ENCODE measurements around the gene ZNF776.
"Not testable (repeated sequence)": the region's sequence is repeated elsewhere in the genome, so short reads cannot be mapped to it uniquely, and the experiment has no call there.

The ZNF776 gene

DNA sequence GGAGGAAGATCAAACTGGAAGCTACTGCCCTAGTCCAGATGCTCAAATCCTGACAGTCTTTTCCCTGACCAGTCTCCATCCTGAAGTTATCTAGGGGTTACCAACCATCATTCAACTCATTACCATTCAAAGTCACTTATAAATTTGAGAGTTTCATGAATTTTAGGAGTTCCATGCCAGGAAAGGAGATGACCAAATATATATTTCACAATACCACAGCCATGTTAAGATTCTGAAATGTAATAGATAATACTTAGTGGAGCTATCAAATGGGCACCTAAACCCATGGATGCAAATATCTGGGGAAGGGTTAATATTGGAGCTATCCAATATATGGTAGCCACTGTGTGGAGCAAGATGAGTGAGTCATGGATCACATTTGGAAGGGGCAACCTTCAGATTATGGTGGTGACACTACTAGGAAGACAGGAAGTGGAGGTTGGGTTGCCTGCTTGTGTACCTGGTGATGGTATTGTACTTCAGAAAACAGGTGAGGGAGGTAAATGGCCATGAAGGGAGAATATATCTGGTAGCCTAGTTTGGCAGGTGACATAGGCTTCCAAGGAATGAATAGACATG is 41.6 kb downstream of the ZNF776 start:
- Histone ChIP-seq H3K27ac (no peak overlapping the region), H4K20me1 (ENCODE audit: insufficient read depth) (no peaks in the 10 kb centered on the region), H3K9ac (no peak overlapping the region), H3K4me3 (IDR thresholded peaks at IDR 0.05; ENCODE audit: insufficient read depth, low read depth, low read length) (no peak overlapping the region), H3K36me3 (ENCODE audit: insufficient read depth) (no peaks in the 10 kb centered on the region), H3K27me3 (ENCODE audit: insufficient read depth, low read depth) (no peaks in the 10 kb centered on the region), H3K4me2 (no peak overlapping the region), H3K4me1 (ENCODE audit: low read depth, poor library complexity, severe bottlenecking) (no peaks in the 10 kb centered on the region), H3K79me2 (ENCODE audit: insufficient read depth, low read depth) (no peaks in the 10 kb centered on the region; the same call in 1 of the 2 replicates), H2AFZ (ENCODE audit: low read depth) (no peak overlapping the region)
- TF ChIP-seq, protein P1, sequence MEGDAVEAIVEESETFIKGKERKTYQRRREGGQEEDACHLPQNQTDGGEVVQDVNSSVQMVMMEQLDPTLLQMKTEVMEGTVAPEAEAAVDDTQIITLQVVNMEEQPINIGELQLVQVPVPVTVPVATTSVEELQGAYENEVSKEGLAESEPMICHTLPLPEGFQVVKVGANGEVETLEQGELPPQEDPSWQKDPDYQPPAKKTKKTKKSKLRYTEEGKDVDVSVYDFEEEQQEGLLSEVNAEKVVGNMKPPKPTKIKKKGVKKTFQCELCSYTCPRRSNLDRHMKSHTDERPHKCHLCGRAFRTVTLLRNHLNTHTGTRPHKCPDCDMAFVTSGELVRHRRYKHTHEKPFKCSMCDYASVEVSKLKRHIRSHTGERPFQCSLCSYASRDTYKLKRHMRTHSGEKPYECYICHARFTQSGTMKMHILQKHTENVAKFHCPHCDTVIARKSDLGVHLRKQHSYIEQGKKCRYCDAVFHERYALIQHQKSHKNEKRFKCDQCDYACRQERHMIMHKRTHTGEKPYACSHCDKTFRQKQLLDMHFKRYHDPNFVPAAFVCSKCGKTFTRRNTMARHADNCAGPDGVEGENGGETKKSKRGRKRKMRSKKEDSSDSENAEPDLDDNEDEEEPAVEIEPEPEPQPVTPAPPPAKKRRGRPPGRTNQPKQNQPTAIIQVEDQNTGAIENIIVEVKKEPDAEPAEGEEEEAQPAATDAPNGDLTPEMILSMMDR (conservative IDR thresholded peaks at IDR 0.05; ENCODE audit: low read depth, low read length) = no peak

DNA sequence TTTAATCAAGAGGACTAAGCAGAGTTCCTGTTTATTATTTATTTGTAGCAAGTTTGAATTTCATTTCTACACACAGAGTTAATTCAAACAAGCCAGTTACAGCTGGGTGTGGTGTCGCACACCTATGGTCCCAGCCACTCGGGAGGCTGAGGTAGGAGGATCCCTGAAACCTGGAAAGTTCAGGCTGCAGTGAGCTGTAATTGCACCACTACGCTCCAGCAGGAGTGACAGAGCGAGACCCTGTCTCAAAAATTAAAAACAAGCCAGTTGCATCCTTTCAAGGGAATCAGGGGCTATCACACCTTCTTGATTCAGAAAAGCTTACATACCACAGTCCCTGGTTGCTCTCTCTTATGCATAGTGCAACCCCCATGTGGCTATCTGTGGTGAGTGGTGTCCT is 42.7 kb downstream of the ZNF776 start:
- Histone ChIP-seq H3K27ac (no peak overlapping the region), H3K79me2 (ENCODE audit: insufficient read depth, low read depth) (no peaks in the 10 kb centered on the region; the same call in 1 of the 2 replicates), H3K27me3 (ENCODE audit: insufficient read depth, low read depth) (no peaks in the 10 kb centered on the region), H3K4me3 (IDR thresholded peaks at IDR 0.05; ENCODE audit: insufficient read depth, low read depth, low read length) (no peak overlapping the region), H2AFZ (ENCODE audit: low read depth) (no peak overlapping the region), H3K4me1 (ENCODE audit: low read depth, poor library complexity, severe bottlenecking) (no peaks in the 10 kb centered on the region), H3K9ac (no peak overlapping the region), H3K36me3 (ENCODE audit: insufficient read depth) (no peaks in the 10 kb centered on the region), H4K20me1 (ENCODE audit: insufficient read depth) (no peaks in the 10 kb centered on the region), H3K4me2 (no peak overlapping the region)
- TF ChIP-seq, protein P1 (conservative IDR thresholded peaks at IDR 0.05; ENCODE audit: low read depth, low read length) = no peak

DNA sequence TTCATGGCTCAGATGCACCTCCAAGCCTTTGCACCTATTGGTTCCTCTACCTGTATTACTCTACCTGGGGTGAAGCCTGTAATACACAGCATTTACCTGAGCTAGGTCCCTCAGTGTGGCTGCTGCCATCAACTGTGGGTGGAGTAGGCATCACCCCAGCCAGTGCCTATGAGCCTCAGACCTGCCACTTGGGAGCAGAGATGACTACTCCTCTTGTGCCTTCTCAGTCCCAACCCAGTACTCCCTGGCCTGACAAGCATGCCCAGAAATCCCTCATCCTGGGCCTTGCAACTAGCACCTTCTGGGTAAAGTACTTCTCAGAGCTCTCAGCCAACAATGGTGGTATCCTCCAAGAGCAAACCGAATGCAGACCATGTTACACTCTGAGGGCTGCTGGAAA is 50.0 kb downstream of the ZNF776 start:
- H3K4me2 ChIP-seq; H3K79me2 ChIP-seq (ENCODE audit: insufficient read depth, low read depth); H3K4me3 ChIP-seq (IDR thresholded peaks at IDR 0.05; ENCODE audit: insufficient read depth, low read depth, low read length); H3K9ac ChIP-seq; H3K36me3 ChIP-seq (ENCODE audit: insufficient read depth); H3K27me3 ChIP-seq (ENCODE audit: insufficient read depth, low read depth); H3K27ac ChIP-seq; H4K20me1 ChIP-seq (ENCODE audit: insufficient read depth); H3K4me1 ChIP-seq (ENCODE audit: low read depth, poor library complexity, severe bottlenecking); H2AFZ ChIP-seq (ENCODE audit: low read depth): not testable (repeated sequence)

DNA sequence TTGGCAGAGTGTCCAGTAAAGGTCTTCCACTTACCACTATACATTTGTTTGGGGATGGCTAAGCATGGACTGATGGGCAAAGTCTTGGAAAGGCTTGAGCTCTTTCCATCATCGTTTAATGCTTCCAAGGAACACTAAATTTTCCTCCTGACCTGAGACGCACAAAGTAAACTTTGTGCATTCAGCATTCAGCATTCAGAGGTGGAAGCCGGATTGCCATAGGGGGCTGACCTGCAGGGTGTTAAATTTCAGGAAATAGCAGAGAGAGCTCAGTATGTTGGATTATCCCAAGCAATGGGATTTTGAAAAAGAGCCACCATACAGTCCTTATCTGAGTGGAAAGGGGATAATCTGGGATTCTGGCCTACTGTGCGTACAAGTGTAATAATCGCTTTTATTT is 54.1 kb downstream of the ZNF776 start:
- Histone ChIP-seq H3K36me3 (ENCODE audit: insufficient read depth) (no peaks in the 10 kb centered on the region), H3K9ac (no peak overlapping the region), H3K4me3 (IDR thresholded peaks at IDR 0.05; ENCODE audit: insufficient read depth, low read depth, low read length) (no peak overlapping the region), H3K79me2 (ENCODE audit: insufficient read depth, low read depth) (no peaks in the 10 kb centered on the region), H4K20me1 (ENCODE audit: insufficient read depth) (no peaks in the 10 kb centered on the region), H2AFZ (ENCODE audit: low read depth) (no peak overlapping the region), H3K4me1 (ENCODE audit: low read depth, poor library complexity, severe bottlenecking) (no peaks in the 10 kb centered on the region), H3K27me3 (ENCODE audit: insufficient read depth, low read depth) (no peaks in the 10 kb centered on the region), H3K4me2 (no peak overlapping the region), H3K27ac (no peak overlapping the region)
- TF ChIP-seq, protein P1 (conservative IDR thresholded peaks at IDR 0.05; ENCODE audit: low read depth, low read length) = no peak

DNA sequence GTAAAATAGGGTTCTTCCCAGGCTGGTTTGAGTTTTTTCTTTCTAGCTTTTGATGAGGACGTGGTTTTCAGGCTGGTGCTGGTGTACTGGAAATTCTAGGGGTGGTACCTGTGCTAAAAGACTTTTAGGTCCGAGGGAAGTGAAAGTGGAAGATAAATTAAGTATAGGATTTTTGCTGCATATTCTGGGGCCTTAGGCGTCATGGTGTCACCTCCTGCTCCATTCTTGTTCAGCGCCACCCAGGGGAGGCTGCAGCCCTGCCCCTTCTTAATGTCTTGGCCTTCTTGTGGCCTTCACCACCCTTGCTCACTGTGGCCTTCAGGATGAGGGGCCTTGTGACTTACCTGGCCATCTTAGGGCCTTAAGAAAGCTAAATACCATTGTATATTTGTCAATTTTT is 55.7 kb downstream of the ZNF776 start:
- H3K27ac ChIP-seq = no peak overlapping the region
- H3K4me1 ChIP-seq (ENCODE audit: low read depth, poor library complexity, severe bottlenecking) = no peaks in the 10 kb centered on the region
- TF ChIP-seq, protein P1 (conservative IDR thresholded peaks at IDR 0.05; ENCODE audit: low read depth, low read length) = no peak
- no peak overlapping the region for H3K9ac ChIP-seq
- H3K4me3 ChIP-seq (IDR thresholded peaks at IDR 0.05; ENCODE audit: insufficient read depth, low read depth, low read length) = no peak overlapping the region
- H2AFZ ChIP-seq (ENCODE audit: low read depth) = no peak overlapping the region
- H3K79me2 ChIP-seq (ENCODE audit: insufficient read depth, low read depth) = no peaks in the 10 kb centered on the region
- no peak overlapping the region for H3K4me2 ChIP-seq
- no peaks in the 10 kb centered on the region for H3K27me3 ChIP-seq (ENCODE audit: insufficient read depth, low read depth)
- no peaks in the 10 kb centered on the region for H3K36me3 ChIP-seq (ENCODE audit: insufficient read depth)
- H4K20me1 ChIP-seq (ENCODE audit: insufficient read depth) = no peaks in the 10 kb centered on the region
